SK-N-SH (cell line): ENCODE measurements around the gene AGK. TPM values are rescaled to one million over a fixed set of nuclear protein-coding genes. Genes with fewer than 3 reads are reported as not detected.
"Not testable (repeated sequence)": the region's sequence is repeated elsewhere in the genome, so short reads cannot be mapped to it uniquely, and the experiment has no call there.

Experiments
- CTCF ChIA-PET: fragments of 300-600, 350-600 bp; formaldehyde crosslinking; extraction: SDS; loops from one replicate; lab custom pipeline; 2021; lab: Yijun Ruan, JAX
- POLR2A ChIA-PET: fragments of 350-600 bp; sonication (Branson Sonifier 250); formaldehyde crosslinking; extraction: SDS; loops from one replicate; lab custom pipeline; 2020; ENCODE audit warnings: antibody characterized with exemption, inconsistent platforms; lab: Yijun Ruan, JAX
- DNase-seq: peaks from one replicate; pipeline ENCODE4 v3.0.0; 2012
- H2AFZ ChIP-seq: fragments of 200-600 bp; sonication (generic); 2 replicates; pipeline ENCODE4 v1.8.1; 2016; ENCODE audit warnings: antibody characterized with exemption, mild to moderate bottlenecking, low read depth
- H3F3A ChIP-seq: fragments of 200-600 bp; sonication (generic); replicated peaks from 2 replicates; pipeline ENCODE3; 2016; ENCODE audit warnings: antibody characterized with exemption, mild to moderate bottlenecking; ENCODE audit not compliant: insufficient read depth
- H3K27ac ChIP-seq, 2 experiments: fragments of 200-500 bp in 1 of 2; fragments of 200-600 bp in 1 of 2; sonication (Bioruptor generic) in 1 of 2; sonication (generic), shearing (Covaris generic) in 1 of 2; 2 replicates each; pipeline versions ENCODE4 v1.5.1 to v1.6.1; 2014 to 2016; ENCODE audit warnings: low read depth in 2 of 2, inconsistent platforms in 1 of 2, low read length in 1 of 2, mild to moderate bottlenecking in 1 of 2, mixed read lengths in 1 of 2
- H3K27me3 ChIP-seq: fragments of 200-600 bp; sonication (generic), shearing (Covaris generic); 2 replicates; pipeline ENCODE4 v1.6.1; 2016; ENCODE audit warnings: mixed run types; ENCODE audit not compliant: insufficient read depth
- H3K36me3 ChIP-seq, 2 experiments: fragments of 200-500 bp in 1 of 2; fragments of 200-600 bp in 1 of 2; sonication (Bioruptor generic) in 1 of 2; sonication (generic) in 1 of 2; replicated peaks in 1 of 2; 2 replicates each; pipeline versions ENCODE3 to v1.5.1; 2014 to 2016; ENCODE audit warnings: low read length in 1 of 2, mild to moderate bottlenecking in 1 of 2; ENCODE audit not compliant: insufficient read depth in 2 of 2, control insufficient read depth in 1 of 2
- H3K4me1 ChIP-seq, 2 experiments: fragments of 200-500 bp in 1 of 2; fragments of 200-600 bp in 1 of 2; sonication (Bioruptor generic) in 1 of 2; sonication (generic), shearing (Covaris generic) in 1 of 2; 2 replicates each; pipeline versions ENCODE4 v1.5.1 to v1.6.1; 2014 to 2016; ENCODE audit warnings: low read depth in 1 of 2, low read length in 1 of 2, mixed run types in 1 of 2; ENCODE audit not compliant: insufficient read depth in 2 of 2, control insufficient read depth in 1 of 2
- H3K4me2 ChIP-seq: fragments of 200-600 bp; sonication (generic), shearing (Covaris generic); 2 replicates; pipeline ENCODE4 v1.6.1; 2017; ENCODE audit warnings: mixed run types
- H3K4me3 ChIP-seq, 2 experiments: fragments of 200-500 bp in 1 of 2; fragments of 200-600 bp in 1 of 2; sonication (Bioruptor generic) in 1 of 2; sonication (generic), shearing (Covaris generic) in 1 of 2; 2 replicates each; pipeline versions ENCODE4 v1.5.1 to v1.8.1; 2014 to 2016; ENCODE audit warnings: low read depth in 2 of 2, inconsistent platforms in 1 of 2, low read length in 1 of 2, mild to moderate bottlenecking in 1 of 2, mixed read lengths in 1 of 2, moderate library complexity in 1 of 2
- H3K79me2 ChIP-seq: fragments of 200-600 bp; sonication (generic); 2 replicates; pipeline ENCODE4 v1.8.1; 2017; ENCODE audit warnings: mild to moderate bottlenecking; ENCODE audit not compliant: insufficient read depth
- H3K9ac ChIP-seq: fragments of 200-600 bp; sonication (generic); 2 replicates; pipeline ENCODE4 v1.6.1; 2017; ENCODE audit warnings: mixed run types
- H3K9me2 ChIP-seq: fragments of 200-600 bp; sonication (generic); 2 replicates; pipeline ENCODE4 v1.6.1; 2017; ENCODE audit warnings: mixed run types
- H3K9me3 ChIP-seq: fragments of 200-600 bp; sonication (generic); 2 replicates; pipeline ENCODE4 v1.6.1; 2017; ENCODE audit warnings: mixed run types, mild to moderate bottlenecking, moderate library complexity
- H4K20me1 ChIP-seq: fragments of 200-600 bp; sonication (generic); 2 replicates; pipeline ENCODE4 v1.6.1; 2017; ENCODE audit warnings: mild to moderate bottlenecking, mixed run types; ENCODE audit not compliant: insufficient read depth
- CHD2 ChIP-seq: fragments of 150-350 bp; IDR thresholded peaks from 2 replicates; pipeline ENCODE4 v1.6.1; 2018; ENCODE audit warnings: low read length; ENCODE audit not compliant: partially characterized antibody
- ELF1 ChIP-seq: IDR thresholded peaks from 2 replicates; pipeline ENCODE4 v1.4.0; 2012
- EZH2phosphoT487 ChIP-seq: fragments of 200-600 bp; sonication (generic); IDR thresholded peaks from 2 replicates; pipeline ENCODE4 v1.6.1; 2017; ENCODE audit warnings: low read depth, mixed run types, mild to moderate bottlenecking, antibody characterized with exemption, moderate library complexity, borderline replicate concordance
- FOSL2 ChIP-seq: IDR thresholded peaks from 2 replicates; pipeline ENCODE4 v1.4.0; 2012; ENCODE audit warnings: low read depth, mild to moderate bottlenecking, moderate library complexity, borderline replicate concordance
- FOXJ3 ChIP-seq: sonication (generic); formaldehyde crosslinking; IDR thresholded peaks from 2 replicates; pipeline ENCODE4 v1.5.1; 2020; ENCODE audit warnings: mild to moderate bottlenecking, missing genetic modification reagents
- GABPA ChIP-seq: IDR thresholded peaks from 2 replicates; pipeline ENCODE4 v1.4.0; 2012; ENCODE audit warnings: low read depth, mild to moderate bottlenecking
- GATA2 ChIP-seq: sonication (generic); formaldehyde crosslinking; IDR thresholded peaks from 2 replicates; pipeline ENCODE4 v1.5.0; 2020; ENCODE audit warnings: mild to moderate bottlenecking, missing genetic modification reagents
- IRF3 ChIP-seq: fragments of 150-350 bp; IDR thresholded peaks from 2 replicates; pipeline ENCODE4 v1.6.1; 2016; ENCODE audit warnings: mild to moderate bottlenecking, low read depth, low read length
- MEF2A ChIP-seq: IDR thresholded peaks from 2 replicates; pipeline ENCODE4 v1.4.0; 2012; ENCODE audit warnings: low read depth, borderline replicate concordance
- NRF1 ChIP-seq: IDR thresholded peaks from 2 replicates; pipeline ENCODE4 v1.6.1; 2012; ENCODE audit warnings: low read depth, mild to moderate bottlenecking, low read length
- POLR2AphosphoS5 ChIP-seq: IDR thresholded peaks from 2 replicates; pipeline ENCODE4 v1.6.1; 2012; ENCODE audit warnings: low read depth, low read length
- RAD21 ChIP-seq: IDR thresholded peaks from 2 replicates; pipeline ENCODE4 v1.6.1; 2012; ENCODE audit warnings: mild to moderate bottlenecking, low read length
- RCOR1 ChIP-seq: fragments of 150-350 bp; IDR thresholded peaks from 2 replicates; pipeline ENCODE4 v1.6.1; 2017; ENCODE audit warnings: antibody characterized with exemption, low read length
- RFX5 ChIP-seq: IDR thresholded peaks from 2 replicates; pipeline ENCODE4 v1.6.1; 2012; ENCODE audit warnings: mild to moderate bottlenecking, improper control_type of control experiment, low read length
- SIN3A ChIP-seq: IDR thresholded peaks from 2 replicates; pipeline ENCODE4 v1.6.1; 2012; ENCODE audit warnings: low read depth, mild to moderate bottlenecking, low read length, moderate library complexity, borderline replicate concordance
- SMC3 ChIP-seq: IDR thresholded peaks from 2 replicates; pipeline ENCODE4 v1.6.1; 2012; ENCODE audit warnings: low read depth, low read length, improper control_type of control experiment
- TCF12 ChIP-seq: IDR thresholded peaks from 2 replicates; pipeline ENCODE4 v1.4.0; 2012
- TEAD4 ChIP-seq: IDR thresholded peaks from 2 replicates; pipeline ENCODE4 v1.4.0; 2012; ENCODE audit warnings: mild to moderate bottlenecking, borderline replicate concordance; ENCODE audit not compliant: insufficient read depth
- WGBS: methylation state at CpG from one replicate; pipeline ENCODE4 v1.1.6; 2017; ENCODE audit warnings: low lambda C conversion rate; 5-methylcytosine and 5-hydroxymethylcytosine counted together
- polyA plus RNA-seq, 3 experiments: library from polyadenylated mRNA; depleted of rRNA; stranded (reverse); fragments of >200 nt; gene quantifications; 2 replicates each; pipeline ENCODE4 v1.2.3, GENCODE V29; 2012
- TF ChIP-seq, protein P1 (sequence below): IDR thresholded peaks from 2 replicates; pipeline ENCODE4 v1.6.1; 2012; ENCODE audit warnings: mild to moderate bottlenecking, low read depth, low read length, moderate library complexity
- TF ChIP-seq, protein P2 (sequence below): fragments of 150-350 bp; IDR thresholded peaks from 2 replicates; pipeline ENCODE4 v1.6.1; 2017; ENCODE audit warnings: antibody characterized with exemption, low read length, low read depth, borderline replicate concordance

Gene AGK
- polyA plus RNA-seq, 1 of the 3 experiments (the other 2 are of a cell fraction): 45.7 TPM

GRCh38 chr7:141646826-141647480, 95.7 kb downstream of the AGK start:
- Histone ChIP-seq H3K4me3 (no peak overlapping the region), H3K27me3 (no peaks in the 10 kb centered on the region), H3K9ac (no peak overlapping the region)
- CTCF ChIA-PET: interaction anchor here (1.1 to 1.8 kb wide), 6 partner anchors 8 to 835 kb away, joined by 3 to 8 read pairs (median 4); partner anchors contain the start of gene SSBP1
- TF ChIP-seq MEF2A: no peak
- TF ChIP-seq NRF1: no peak
- TF ChIP-seq POLR2AphosphoS5: no peak
- TF ChIP-seq RAD21: no peak
- TF ChIP-seq SMC3: no peak
- no peak for TF ChIP-seq TEAD4
- TF ChIP-seq ELF1: no peak
- no peak for TF ChIP-seq GATA2 (CRISPR knock-in tag)
- no peak for TF ChIP-seq RCOR1
- TF ChIP-seq EZH2phosphoT487: no peak
- TF ChIP-seq, protein P1, sequence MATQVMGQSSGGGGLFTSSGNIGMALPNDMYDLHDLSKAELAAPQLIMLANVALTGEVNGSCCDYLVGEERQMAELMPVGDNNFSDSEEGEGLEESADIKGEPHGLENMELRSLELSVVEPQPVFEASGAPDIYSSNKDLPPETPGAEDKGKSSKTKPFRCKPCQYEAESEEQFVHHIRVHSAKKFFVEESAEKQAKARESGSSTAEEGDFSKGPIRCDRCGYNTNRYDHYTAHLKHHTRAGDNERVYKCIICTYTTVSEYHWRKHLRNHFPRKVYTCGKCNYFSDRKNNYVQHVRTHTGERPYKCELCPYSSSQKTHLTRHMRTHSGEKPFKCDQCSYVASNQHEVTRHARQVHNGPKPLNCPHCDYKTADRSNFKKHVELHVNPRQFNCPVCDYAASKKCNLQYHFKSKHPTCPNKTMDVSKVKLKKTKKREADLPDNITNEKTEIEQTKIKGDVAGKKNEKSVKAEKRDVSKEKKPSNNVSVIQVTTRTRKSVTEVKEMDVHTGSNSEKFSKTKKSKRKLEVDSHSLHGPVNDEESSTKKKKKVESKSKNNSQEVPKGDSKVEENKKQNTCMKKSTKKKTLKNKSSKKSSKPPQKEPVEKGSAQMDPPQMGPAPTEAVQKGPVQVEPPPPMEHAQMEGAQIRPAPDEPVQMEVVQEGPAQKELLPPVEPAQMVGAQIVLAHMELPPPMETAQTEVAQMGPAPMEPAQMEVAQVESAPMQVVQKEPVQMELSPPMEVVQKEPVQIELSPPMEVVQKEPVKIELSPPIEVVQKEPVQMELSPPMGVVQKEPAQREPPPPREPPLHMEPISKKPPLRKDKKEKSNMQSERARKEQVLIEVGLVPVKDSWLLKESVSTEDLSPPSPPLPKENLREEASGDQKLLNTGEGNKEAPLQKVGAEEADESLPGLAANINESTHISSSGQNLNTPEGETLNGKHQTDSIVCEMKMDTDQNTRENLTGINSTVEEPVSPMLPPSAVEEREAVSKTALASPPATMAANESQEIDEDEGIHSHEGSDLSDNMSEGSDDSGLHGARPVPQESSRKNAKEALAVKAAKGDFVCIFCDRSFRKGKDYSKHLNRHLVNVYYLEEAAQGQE: no peak
- TF ChIP-seq FOXJ3 (CRISPR knock-in tag): no peak
- TF ChIP-seq TCF12: no peak
- TF ChIP-seq SIN3A: no peak
- TF ChIP-seq GABPA: no peak
- no peak for TF ChIP-seq CHD2
- TF ChIP-seq RFX5: no peak
- TF ChIP-seq, protein P2, sequence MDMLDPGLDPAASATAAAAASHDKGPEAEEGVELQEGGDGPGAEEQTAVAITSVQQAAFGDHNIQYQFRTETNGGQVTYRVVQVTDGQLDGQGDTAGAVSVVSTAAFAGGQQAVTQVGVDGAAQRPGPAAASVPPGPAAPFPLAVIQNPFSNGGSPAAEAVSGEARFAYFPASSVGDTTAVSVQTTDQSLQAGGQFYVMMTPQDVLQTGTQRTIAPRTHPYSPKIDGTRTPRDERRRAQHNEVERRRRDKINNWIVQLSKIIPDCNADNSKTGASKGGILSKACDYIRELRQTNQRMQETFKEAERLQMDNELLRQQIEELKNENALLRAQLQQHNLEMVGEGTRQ: no peak
- no peak for TF ChIP-seq IRF3
- no peak for TF ChIP-seq FOSL2
- TF ChIP-seq, all 33 proteins: peak for 0
- H3K9me3 ChIP-seq: no peaks in the 10 kb centered on the region
- 93% methylated on average over 6 of the region's 6 CpGs for WGBS
- H3K9me2 ChIP-seq: no peaks in the 10 kb centered on the region
- POLR2A ChIA-PET: no interaction called here
- no peaks in the 10 kb centered on the region for H4K20me1 ChIP-seq
- H3K4me1 ChIP-seq: peaks cover 0 to 9% of the 10 kb centered on the region in 2 experiments; a peak in 2 of 4 replicates
- H3K79me2 ChIP-seq: no peaks in the 10 kb centered on the region
- H2AFZ ChIP-seq: no peak overlapping the region
- DNase-seq: no peak
- H3F3A ChIP-seq: no peaks in the 10 kb centered on the region
- no peak overlapping the region for H3K4me2 ChIP-seq
- no peak overlapping the region for H3K27ac ChIP-seq
- H3K36me3 ChIP-seq: peaks cover 48 to 83% of the 10 kb centered on the region in 2 experiments

DNA sequence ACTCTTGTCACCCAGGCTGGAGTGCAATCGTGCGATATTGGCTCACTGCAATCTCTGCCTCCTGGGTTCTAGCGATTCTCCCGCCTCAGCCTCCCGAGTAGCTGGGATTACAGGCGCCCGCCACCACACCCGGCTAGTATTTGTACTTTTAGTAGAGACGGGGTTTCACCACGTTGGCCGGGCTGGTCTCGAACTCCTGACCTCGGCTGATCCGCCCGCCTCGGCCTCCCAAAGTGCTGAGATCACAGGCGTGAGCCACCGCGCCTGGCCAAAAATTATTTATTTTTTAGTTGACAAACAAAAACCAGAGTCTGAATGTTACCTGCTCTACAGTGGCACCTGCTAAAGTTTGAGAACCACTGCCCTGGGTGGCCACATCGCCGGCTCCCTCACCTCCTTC, 96.5 kb downstream of the AGK start:
- H4K20me1 ChIP-seq, H3K9me3 ChIP-seq, H3K27me3 ChIP-seq, H3F3A ChIP-seq, DNase-seq, H3K4me3 ChIP-seq, H3K9me2 ChIP-seq, H2AFZ ChIP-seq, H3K27ac ChIP-seq, POLR2A ChIA-PET, H3K79me2 ChIP-seq, H3K4me2 ChIP-seq, H3K4me1 ChIP-seq, H3K9ac ChIP-seq: not testable (repeated sequence)
- CTCF ChIA-PET: interaction anchor here (1.4 to 9.5 kb wide), 3 partner anchors 89 to 836 kb away, joined by 3 to 124 read pairs (median 12); partner anchors contain the start of gene SSBP1
- H3K36me3 ChIP-seq: peaks cover 47 to 83% of the 10 kb centered on the region in 2 experiments
- 95% methylated on average over 21 of the region's 21 CpGs for WGBS
